Left renal cortex interstitium (tissue), 4 donors: ENCODE data around the gene KCNQ1. TPM values are rescaled to one million over a fixed set of nuclear protein-coding genes. Genes with fewer than 3 reads are reported as not detected.

Experiments used
- DNase-seq, 4 donors: peaks; one replicate each; pipeline ENCODE4 v3.0.0-alpha.2; 2013; ENCODE audit warnings: low read depth in 4 of 4, low spot score in 2 of 4, missing footprints in 1 of 4
- polyA plus RNA-seq, 4 donors: library from polyadenylated mRNA; unstranded; fragments of 120-200 nt; gene quantifications; one replicate each; pipeline ENCODE4 v1.2.1, GENCODE V29; 2013; ENCODE audit not compliant: insufficient read length in 4 of 4

Gene KCNQ1
- polyA plus RNA-seq, 4 donors, result 10.4 to 14.8 (median 13.1) TPM

DNA sequence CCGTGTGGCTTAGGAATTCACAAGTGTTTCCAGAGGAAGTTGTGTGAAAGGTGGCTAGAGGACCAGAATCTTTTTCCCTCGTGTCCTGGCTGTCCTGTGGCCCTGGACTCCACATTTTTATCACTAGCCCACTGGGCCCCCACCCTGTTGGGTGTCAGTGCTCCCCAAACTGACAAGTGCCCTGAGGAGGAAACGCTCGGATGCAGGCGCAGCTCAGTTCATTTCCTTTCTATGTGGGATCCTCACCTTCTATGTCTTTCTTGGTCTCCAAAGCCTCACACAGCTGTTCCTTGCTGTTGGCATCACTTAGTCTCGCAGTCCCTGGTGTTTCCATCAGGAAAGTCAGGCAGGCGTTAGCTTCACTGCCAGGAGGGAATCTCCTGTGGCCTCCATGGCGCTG lies 323.0 kb downstream of the KCNQ1 start:
- no peak for DNase-seq

DNA sequence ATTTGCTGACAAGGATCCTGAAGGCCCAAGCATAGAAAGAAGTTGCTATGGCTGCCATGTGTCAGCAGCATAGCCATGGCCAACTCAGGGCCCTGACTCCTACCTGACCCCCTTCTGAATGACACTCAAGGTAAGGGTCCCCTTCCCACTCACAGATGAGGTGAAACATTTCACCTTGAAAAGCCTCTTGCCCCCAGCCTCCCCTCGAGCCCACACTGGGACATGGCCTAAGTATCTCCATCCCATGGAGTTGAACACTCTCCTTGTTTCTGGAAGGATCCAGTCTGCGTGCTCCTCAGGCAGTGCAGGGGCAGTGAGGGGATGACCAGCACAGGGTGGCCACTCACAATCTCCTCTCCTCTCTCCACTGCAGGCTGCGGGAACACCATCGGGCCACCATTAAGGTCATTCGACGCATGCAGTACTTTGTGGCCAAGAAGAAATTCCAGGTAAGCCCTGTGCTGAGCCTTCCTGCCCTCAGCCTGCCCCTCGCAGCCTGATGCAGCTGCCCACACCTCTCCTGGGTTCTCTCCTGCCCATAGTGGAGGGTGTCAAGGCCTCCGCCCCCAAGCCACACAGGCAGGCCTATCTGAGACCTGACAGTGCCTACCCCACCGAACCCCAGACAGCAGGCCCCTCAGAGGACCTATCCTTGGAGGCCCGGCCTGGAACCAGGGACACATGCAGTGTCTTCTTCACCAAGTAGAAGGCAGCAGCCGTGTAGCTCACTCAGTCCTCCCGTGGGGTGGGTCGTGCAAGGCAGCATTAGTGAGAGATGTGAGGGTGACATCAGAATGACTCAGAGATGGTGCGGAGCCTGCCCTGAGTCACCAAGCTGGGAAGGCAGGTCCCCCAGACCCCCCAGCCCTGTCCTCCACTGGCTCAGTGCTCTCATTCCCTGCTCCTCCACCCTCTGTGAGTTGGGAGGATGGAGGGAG lies 323.9 kb downstream of the KCNQ1 start:
- DNase-seq, result no peak

DNA sequence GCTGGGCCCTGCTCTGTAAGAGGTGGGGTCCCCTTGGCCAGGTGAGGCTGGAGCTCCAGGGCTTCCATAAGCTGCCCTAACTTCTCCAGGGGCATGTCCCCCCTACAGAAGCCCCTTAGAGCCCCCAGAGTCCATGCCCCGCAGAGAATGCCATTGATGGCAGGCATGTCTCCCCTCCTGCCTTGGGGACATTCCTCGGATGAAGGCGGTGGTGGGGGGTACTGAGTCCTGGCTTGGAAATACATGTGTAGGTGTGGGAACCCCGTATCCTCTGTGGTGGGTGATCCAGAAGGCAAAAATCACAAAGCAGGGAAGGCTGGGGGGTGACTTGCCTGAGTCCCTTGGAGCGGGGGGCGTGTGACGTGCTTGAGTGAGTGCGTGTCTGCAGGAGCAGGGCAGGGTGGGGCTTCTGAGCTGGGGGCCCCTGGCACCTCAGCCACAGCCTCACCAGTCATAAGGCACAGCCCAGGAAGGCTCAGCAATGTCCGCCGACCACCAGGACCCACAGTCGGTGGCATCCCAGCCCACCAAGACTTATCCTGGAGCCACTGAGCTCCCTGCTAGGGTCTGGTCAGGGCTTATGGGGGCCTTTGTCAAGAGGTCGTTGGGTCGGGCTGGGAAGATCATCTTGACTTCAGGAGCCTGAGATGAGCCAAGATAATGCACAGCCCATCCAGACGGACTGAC lies 324.7 kb downstream of the KCNQ1 start:
- no peak for DNase-seq

DNA sequence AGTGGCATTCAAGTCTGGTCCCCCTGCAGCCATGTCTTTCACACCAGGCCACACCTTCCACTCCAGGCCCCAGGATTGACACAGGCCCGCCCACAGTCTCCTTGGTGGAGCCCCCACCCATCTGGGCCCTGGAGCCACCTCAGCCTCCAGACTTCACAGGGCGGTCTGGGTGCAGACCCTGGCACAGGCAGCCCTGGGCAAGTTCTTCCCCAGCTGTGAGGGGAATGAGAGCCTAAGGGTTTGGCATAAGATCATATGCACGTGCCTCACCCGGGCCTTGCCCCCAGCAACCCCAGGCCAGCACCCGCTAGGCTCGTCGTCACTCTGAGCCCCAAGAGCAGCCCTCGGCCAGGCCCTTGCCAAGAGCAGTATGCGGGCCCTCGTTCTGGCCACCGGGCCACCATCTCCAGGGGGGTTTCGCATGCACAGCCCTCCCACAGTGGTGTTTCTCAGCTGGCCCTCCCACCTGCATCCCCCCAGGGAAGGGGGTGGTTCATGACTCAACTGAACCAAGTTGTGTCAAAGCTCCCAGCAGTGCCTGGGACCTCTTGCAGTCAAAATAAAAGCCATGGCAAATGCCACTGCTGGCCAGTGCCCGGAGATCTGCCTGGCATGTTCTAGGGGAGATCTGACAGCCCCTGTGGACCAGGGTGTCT lies 325.4 kb downstream of the KCNQ1 start:
- no peak for DNase-seq

DNA sequence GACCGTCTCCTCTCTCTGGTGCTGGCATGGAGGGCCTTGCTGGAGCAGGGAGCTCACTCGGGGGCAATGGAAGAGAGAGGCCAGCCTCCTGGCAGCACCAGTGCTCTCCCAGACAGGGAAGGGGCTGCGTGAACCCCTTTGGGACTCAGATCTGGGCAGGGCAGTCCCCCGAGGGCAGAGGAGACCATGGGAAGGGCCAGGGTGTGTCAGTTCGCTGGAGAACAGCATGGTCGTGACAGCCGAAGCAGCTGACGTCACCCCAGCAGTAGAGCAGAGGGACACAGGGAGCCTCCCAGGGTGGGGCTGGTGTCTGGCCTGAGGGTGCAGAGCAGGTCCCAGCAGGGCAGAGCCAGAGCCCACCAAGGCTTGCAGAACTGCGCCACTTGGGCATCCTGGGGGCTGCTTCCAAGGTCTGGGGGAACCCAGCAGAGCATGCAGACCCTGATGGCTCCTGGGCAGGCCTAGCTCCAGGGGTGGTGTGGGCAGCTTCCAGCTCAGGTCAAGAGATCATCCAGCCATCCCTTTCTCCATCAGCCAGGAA lies 326.0 kb downstream of the KCNQ1 start:
- DNase-seq, result no peak

DNA sequence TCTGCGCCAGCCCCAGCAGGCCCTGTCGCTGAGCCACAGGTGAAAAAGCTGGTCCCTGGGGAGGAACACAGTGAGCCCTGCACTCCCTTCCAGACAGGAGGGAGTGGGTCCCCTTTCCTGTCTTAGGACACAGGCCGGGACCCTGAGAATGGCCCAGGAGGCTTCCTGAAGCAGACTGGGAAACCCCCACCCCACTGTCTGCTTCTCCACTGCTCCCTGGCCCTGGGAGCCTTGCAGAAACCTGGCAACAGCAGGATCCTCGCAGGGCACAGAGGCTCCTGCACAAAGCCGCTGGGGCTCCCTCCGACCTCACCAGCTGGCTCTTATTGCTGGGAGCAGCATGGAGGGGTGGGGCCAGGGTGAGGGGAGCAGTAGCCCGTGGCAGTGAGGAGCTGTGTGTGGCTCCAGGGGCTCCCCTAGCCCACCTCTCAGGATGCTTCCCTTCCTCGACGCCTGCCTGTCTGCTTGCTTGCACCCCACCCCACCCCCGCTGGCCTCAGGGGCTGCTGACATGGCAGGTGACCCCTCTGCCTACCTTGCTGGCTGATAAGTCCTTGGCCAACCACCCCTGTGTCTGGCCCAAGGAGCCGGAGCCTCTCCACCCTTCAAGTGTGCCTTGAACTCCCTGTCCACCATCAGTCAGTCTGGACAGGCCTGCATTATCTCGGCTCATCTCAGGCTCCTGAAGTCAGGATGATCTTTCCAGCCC lies 327.1 kb downstream of the KCNQ1 start:
- DNase-seq, result no peak

DNA sequence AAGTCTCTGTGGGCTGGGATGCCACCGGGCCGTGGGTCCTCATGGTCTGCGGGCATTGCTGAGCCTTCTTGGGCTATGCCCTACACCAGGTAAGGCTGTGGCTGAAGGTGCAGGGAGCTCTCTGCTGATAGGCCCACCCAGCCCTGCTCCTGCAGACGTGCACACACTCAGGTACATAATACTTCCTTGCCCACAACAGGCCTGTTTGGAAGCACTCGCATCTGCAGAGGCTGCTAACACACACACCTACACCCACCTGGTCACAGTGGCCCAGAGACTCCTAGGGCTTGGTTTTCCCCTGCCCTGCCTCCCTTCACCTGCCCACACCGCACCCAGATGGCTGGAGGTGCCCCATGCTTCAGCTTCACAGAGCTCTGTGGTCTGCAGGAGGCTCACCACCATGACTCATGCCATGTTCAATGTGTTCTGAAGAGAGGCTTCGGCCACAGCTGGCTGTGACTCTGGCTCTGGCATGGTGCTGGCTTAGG lies 327.8 kb downstream of the KCNQ1 start:
- no peak for DNase-seq

DNA sequence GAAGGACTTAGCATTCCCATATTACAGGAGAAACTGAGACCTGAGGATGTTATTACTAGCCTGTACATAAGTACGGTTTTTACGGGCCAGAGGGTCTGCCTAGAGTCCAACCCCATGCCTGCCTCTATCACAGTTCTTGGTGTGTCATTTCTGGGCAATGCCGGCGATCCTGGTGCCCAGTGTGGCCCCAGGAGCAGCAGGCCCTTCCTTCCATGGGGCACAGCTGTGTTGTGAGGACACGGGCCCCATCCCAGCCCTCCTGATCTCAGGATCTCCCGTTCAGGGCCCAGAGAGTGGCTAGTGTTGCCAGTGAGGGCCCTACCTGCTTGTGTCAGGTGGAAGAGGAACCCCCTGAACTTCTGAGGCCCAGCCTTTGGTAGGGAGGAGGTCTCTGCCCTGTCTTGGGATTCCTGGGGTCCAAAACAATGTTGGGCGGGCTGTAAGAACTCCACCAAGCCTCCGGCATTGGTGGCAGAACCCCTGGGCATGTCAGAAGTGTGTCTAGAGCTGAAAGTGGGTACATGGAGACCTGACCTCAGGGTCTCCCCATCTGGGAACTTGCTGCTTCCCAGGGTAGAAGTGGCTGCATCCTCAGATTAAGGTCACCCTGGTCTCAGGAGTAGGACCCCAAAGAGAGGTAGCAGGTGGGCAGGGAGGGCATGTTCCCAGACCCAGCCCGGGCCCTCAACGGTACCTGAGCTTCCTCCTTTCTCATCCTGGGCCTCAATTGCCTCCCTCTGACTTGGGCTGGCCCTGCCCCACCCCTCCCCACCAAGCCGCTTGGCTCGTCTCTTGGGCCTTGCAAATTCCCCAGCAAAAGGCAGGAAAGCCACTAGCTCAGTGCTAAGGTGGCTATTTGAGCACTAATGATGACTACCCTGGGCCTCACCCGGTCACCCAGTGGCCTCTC lies 329.6 kb downstream of the KCNQ1 start:
- no peak for DNase-seq

DNA sequence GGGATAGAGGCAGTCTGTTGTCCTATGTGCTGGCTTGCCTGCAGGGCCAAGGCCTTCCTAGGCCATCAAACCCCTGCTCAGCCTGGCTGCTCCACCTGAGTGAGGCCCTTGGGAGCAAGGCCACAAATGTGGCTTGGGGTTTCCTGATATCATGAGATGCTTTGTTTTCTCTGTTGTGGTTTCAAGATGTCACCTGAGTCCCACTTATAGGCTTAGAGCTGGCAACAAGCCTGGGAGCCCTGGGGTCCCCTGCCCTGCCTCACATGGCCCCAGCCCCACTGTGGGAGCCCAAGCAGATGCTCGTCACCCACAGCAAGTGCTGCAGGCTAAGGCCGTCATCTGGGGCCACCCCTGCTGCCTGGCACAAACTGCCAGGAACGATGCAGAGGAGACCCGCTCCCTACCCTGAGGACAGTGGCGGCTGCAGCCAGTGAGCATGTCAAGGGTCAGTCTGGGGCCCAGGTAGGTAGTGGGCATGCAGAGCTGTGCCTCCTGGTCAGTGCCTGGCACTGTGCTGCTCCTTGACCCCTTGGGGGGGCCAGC lies 330.3 kb downstream of the KCNQ1 start:
- DNase-seq, result no peak

DNA sequence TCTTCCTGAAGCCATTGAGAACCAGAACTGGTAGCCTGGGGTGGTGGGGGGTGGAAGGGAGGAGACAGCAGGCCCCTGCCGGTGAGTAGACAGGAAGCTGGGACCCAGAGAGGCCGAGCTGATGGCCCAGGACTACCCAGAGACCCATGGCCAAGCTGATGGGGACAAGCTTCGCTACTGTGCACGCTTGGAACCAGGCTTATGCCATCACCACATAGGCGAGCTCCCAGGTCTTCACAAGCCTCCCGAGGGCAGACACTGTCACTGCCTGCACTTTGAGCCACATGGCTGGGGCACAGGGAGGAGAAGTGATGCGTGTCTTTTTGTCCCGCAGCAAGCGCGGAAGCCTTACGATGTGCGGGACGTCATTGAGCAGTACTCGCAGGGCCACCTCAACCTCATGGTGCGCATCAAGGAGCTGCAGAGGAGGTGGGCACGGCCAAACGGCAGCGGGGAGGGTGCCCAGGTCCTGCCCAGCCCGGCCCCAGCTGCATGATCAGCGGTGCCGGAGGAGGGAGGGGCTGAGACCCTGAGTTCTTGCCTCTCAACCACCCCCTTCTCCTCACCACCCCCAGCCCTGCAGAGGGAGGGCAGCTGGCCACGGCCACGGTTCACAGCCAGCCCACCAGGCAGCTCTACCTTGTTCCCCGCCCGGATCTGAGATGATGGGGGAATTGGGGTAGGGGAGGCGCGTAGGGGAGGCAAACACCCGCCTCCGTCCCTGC lies 331.0 kb downstream of the KCNQ1 start:
- no peak for DNase-seq

DNA sequence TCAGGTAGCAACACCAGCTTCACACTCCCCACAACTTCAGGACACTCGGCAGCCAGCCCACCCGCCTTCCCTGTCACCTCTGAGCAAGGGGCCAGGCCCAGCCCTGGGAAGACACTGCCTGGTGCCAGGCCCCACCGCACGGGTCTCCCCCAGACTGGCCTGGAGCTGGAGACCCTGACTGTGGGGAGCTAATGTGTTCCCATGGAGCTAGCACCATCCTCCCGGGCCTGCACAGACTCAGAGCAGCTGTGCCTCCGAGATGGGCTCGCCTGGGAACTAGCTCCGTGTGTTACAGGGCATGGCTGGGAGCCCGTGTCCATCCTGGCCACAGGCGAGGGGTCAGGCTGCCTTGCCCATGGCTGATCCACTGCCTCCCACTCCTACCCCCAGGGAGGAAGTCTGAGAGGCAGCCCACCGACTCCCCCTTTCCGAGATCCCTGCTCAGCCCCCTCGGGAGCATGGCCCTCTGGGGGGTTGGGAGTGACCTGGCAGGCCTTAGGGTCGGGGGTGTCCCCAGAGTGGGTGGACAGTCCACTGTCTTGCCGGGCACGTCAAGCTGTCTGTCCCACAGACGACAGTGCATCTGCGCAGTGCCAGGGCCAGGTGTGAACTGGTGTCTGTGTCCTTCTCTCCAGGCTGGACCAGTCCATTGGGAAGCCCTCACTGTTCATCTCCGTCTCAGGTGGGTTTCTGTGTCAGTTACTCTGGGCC lies 331.7 kb downstream of the KCNQ1 start:
- no peak for DNase-seq

DNA sequence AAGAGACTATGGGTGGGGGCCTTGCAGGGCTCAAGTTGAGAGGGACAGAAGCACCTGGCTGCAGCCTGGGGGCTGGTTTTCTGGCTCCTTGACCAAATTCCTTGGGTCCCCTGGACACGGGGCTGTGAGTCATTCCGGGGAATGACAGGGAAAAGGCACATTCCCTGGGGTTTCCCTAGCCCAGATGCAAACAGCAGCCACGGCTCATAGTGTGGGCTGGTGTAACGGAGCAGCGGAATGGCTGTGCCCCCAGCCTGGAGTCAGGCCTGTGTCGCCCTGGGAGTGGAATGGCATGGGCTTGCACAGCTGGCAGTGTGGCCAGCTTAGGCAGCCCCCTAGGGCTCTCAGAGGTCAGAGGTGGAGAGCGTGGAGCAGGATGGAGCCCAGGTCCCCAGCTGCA lies 332.6 kb downstream of the KCNQ1 start:
- no peak for DNase-seq

DNA sequence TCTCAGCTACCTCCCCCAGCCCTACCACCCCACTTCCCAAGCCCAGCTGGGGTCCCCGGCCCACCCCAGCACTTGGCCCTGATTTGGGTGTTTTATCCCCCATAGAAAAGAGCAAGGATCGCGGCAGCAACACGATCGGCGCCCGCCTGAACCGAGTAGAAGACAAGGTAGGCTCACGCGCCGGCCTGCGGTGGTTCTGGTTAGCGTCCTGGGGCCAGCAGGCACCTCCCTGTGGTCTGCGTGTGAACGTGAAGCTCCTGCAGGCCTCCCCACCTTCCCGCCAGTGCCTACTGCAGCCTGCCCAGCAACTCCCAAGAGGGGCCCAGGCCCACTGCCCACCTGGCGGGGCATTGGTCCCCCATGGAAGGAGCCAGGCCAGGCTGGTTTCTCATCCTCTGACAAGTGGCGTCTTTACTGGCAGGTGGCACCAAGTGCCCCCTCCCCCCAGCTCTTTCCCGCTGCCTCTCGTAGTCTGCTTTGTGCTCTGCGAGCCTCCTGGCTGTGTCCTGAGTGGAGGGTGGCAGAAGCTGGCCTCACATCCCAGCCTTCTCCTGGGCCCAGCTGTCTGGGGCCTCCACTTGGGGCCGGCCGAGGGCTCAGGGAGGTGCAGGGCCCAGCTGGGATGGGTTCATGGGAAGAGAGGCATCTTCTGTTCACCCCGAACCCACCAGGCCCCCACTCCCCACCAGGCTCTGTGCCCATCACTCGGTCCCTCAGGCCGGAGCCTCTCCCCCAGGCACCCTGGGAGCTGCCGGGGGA lies 333.2 kb downstream of the KCNQ1 start:
- DNase-seq, result no peak

DNA sequence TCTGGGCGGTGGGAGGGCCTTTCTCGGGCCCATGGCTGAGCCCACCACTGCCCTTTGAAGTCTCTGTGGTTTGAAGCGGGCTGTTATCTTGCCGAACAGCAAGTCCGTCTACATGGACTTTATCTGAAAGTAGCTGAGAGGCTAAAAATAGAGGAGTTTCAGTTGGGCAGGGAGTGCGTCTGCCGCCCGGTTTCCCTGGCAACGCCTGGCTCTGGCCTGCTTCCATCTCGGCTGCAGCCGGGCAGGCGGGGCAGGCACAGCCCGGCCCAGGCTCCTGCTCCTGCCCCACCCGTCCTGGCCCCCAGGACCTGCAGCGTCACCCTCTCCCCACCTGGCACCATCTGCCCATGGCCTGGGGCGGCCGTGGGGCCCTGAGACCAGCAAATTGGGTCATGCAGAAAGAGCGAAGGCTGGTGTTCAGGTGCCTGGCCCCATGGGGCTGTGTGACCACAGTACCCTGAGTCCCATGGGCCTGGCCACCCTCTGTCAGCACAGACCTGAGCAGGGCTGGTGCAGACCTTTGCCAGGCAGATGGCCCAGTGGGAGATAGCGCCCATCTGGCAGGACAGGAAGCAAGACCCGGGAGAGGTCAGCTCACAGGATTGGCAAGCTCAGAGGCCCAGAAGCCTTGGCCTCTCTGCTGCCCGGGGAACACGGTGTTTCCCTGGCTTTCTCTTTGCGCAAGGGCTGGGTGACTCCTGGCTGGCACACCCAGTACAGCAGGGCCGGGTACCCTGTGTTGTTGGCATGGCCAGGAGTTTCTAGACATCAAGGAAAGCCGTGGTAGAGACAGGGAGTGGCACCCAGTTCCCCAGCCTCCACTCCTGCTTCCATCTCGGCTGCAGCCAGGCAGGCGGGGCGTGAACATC lies 334.1 kb downstream of the KCNQ1 start:
- DNase-seq, result no peak

DNA sequence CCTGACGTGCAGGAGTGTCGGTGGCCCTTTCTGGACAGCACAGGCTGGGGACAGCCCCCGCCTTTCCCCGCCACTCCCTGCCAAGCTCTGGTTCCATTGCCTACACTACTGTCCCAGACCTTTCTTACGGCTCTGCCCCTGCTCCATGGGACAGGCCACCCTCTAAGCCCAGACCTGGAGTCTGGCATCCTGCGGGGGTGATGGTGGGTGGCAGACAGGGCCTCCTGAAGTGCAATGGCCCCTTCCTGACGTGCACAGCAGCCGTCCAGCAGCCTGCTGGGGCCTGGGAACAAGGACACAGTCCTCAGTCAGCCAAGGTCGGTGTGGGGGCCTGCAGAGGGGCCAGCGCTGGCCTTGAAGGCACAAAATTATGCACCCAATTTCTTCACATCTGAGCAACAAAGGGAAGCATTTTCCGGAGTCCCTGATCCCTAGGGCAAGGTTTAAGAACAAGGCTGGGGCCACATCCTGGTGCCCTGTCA lies 334.7 kb downstream of the KCNQ1 start:
- no peak for DNase-seq
